Measurements from ENCODE around the gene DCTN4.

Gene DCTN4

DNA sequence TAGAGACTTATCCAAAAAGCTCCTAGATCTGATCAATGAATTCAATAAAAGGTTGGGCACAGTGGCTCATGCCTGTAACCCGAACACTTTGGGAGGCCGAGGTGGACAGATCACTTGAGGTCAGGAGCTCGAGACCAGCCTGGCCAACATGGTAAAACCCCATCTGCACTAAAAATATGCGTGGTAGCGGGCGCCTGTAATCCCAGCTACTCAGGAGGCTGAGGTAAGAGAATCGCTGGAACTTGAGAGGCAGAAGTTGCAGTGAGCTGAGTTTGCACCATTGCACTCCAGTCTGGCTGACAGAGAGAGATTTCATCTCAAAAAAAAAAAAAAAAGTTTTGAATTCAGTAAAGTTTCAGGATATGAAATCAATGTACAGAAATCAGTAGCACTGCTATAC, 20.0 kb downstream of the DCTN4 start:
- DNase-seq (ENCODE audit: low read depth), result no peak

DNA sequence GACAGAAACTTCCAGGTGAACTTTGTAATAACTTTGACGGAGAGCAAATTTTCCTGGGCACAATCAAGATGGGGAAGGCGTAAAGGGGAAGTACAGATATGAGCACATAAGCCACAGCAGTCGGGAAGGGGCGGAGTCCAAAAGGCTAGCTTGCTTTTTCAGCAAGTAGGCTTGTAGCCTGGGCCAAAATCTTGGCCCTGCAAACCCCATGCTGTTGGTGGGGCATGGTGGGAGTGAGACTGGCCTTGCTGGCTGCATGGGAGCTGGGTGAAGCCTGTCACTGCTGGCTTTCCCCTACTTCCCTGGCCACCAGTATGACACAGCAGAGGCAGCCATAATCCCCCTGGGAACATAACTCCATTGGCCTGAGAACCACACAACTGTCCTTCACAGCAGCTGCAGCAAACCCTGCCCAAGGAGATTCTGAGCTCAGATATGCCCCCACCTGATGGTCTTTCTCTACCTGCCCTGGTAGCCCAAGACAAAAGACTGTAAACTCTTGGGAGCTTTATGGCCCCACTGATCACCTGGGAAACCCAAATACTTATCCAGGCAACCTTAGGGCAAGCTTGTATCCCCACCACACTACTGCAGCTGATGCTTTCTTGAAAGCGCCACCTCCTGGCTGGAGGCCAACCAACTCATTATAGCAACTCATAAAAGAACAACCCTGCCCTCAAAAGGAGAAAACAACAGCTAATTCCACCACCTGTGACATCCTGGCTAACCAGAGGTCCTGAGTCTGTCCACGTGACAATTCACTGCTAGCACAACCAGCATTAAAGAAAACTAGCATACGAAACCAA, 24.0 kb downstream of the DCTN4 start:
- no peak for DNase-seq (ENCODE audit: low read depth)

DNA sequence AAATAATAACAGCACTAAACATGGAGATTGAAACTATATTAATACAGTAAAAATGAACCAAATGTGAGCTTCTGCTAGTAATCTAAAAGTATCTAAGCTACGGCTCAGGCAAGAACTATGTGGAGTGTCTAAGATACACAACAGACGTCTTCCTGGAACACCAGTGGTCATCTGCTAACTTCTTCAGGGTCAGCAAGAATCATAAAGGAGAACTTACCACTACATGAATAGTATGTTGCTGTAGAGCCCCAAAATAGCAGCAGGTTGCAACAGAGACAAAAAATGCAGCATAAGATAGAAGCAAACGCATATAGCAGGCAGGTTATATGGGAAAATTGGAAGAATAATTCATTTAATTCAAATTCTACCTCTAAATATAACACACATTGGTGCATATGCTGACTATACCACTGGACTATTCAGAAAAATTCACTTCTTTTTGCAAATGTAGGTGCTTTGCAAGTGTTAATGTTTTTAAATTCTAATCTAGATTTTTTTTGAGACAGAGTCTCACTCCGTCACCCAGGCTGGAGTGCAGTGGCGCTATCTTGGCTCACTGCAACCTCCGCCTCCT, 27.1 kb downstream of the DCTN4 start:
- no peak for DNase-seq (ENCODE audit: low read depth)

DNA sequence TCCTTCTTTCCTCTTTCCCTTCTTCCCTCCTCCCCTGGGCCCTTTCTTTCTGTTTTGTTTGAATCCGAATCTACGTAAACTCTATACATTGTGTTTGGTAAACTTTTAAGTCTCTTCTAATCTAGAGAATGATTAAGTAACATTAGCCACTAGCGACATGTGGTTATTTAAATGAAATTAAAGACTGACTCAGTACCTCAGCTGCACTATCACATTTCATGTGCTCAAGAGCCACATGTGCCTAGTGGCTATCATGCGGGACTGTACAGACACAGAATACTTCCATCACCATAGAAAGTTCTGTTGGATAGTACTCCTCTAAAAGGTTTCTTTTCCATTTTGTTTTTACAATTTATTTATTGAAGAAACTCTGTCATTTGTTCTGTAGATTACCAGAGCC, 29.0 kb downstream of the DCTN4 start:
- no peak for DNase-seq (ENCODE audit: low read depth)

DNA sequence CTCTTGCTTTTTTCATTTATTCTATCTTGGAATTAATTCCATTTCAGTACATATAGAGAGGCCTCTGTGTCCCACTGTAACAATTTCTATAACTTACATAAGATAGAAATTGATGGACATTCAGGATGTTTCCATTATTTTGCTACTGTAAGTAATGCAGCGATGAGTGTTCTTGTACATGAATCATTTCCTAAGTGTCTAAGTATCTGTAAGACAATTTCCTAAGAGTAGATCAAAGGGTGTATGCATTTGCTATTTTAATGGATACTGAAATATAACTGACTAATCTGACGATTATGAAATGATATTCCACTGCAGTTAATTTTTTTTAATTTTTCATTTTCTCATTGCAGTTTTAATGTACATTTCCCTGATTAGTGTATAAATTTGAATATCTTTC, 35.0 kb downstream of the DCTN4 start:
- DNase-seq (ENCODE audit: low read depth), result no peak

DNA sequence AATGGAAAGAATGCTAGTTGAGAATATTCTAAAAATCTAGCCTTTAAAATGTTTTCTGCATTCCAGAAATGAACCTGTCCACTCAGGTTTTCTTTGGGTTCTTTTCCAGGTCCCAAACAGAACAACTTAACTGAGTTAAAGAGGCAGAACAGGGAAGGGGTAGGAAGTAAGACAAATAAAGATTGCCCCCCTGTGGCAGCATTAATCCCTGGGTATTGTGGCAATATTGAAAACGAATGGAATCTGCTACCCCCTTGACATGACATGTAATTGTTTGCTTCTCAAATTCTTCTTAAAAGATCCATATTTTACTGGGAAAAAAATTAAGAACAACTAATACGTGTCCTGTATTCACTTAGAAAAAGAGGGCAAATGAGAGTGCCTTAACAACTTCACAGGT, 48.7 kb downstream of the DCTN4 start:
- DNase-seq (ENCODE audit: low read depth), result no peak

DNA sequence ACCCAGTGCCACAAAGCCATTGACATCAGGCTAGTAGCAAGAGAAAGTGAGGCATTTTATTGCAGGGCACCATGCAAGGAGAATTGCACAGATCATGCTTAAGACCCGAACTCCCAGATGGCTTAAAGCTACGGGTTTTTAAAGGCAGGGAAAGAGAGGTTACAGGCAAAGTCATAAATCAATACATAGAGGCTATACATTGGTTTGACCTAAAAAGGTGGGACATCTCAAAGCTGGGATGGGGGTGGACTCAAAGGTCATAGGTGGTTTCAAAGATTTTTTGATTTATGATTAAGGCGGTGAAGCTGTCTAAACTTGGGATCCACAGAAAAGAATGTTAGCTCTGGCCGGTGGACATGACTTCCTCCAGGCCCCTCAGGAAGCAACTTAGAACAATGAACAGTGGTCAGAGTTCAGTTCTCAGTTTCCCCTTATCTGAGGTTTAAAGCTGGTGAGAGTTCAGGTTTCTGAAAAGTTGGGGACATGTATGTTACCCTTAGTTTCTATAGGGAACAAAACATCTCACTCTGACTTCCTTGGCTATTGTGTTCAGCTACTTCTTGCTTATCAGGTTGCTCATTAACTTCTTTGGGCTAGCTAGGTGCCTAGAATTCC, 51.9 kb downstream of the DCTN4 start:
- no peak for DNase-seq (ENCODE audit: low read depth)

DNA sequence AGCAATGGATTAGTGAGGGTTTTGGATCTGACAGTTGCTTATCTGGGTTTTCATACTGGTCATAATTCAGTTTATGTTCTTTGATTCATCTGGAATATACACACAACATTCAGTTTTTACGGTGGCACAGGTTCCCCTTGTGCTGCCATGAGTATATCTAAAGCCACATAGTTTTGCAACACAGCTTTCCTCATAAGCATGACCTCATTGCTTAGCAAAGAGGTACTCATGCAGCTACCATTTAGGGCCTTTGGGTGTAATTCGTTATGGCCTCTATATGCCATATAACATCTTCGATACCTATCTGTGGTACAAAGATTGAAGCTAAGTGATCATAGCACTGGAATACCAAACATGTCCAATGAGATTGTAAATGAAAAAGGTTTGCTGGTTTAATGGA, 55.1 kb downstream of the DCTN4 start:
- no peak for DNase-seq (ENCODE audit: low read depth)

DNA sequence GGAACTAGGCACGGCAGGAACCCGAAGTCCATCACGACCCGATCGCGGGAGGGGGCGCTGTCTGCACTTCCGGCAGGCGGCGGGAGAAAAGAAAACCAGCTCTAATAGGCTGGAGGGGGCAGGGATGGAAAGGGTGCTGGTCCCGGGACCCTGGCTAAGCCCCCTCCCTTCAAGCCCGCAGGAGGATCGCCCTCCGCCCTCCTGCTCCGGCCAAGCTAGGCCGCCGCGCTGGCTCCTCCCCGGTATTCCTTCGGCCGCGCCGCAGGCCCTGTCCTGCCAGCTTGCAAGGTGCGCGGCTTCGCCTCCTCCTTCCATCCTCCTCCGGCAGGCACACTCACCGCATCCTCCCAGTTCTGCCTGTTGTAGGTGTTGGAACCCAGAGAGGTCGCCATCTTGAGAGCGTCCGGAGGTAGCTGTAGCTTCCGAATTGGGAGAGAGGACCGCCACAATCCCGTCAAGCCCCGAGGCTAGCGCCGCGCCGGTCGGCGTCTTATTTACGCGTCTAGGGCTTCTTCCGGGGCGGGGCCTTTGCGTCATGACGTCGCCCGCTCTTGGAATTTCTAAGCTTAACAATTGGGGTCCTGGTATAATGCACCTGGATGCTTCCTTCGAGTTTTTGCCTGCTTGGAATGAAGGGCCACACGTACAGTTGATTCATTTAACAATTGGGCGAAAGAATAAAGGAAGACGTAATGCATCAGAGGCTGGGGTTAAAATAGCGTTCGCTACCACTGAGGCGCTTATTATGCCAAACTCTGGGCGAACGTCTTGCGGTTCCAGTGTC, 58.0 kb downstream of the DCTN4 start, which contains the start of gene RBM22:
RBM22 (minus strand) TSS at position 469 of the 784 bp plus-strand sequence; CDS start at position 392, 77 bp downstream.
- DNase-seq (ENCODE audit: low read depth), result peak; percentile 82

DNA sequence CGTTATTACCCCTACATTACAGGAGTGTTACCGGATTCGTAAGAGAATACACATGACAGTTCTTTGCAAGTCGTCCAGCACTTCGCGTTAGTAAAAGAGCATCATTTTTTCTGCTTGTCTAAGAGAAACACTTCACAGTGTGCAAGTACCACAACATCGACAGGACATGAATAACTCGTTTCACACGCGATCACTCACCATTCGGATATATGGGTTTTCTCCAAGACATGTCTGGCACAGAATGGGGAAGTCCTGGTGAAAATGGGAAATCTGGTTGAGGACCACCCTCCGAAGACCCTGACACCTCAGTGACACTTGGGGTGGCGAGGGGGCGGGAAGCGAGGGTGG, 58.6 kb downstream of the DCTN4 start:
- DNase-seq (ENCODE audit: low read depth), result no peak

DNA sequence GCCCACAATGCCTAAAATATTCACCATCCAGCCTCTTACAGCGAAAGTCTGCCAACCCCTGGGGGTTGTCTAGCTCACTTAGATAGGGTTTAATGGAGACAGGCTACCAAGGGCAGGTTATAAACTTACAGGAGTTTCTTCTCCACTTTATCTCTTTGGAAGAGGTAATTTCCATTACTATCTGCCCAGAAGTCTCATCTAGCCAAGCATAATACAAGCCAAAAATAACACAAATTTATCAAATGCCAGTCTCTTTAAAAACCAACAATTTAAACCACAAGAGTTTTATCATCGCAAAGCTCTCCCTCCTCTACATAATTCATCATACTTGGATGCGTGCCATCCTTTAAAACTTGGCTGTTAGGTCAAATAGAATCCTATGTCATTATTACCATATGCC, 64.2 kb downstream of the DCTN4 start:
- no peak for DNase-seq (ENCODE audit: low read depth)

DNA sequence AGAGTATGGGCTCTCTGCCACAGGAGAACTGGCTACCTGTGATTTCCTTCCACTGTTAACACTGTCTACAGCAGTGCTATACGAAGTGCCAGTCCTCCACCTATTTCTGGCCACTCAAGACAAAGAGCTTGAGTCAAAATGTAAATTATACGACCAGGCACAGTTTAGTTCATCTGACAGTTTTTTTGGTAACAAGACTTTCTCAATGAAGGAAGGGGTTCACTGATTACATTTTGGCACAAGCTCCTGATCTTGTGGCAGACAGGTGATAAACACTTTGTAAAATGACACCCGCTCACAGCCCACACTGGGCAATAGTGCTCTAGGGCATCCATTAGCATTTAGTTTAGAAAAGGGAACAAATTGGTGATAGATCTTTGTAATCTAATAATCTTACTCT, 66.5 kb downstream of the DCTN4 start:
- DNase-seq (ENCODE audit: low read depth), result no peak

DNA sequence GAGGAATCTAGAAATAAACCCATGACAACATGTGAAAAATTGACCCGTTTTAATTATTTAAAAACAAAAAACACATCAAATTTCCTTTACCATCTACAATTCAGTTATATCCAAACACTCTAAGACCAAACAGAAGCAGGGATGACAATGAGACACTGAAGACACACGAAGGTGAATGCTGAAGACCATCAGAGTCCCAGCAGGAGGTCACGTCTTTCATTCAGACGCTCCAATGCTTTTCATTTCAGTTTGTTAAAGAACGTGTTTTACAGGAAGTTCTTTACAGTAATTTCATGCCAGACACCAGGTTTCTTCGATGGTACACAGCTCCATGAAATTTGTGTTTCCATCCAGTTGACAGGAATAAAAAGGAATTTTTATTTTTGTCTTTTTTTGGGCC, 68.1 kb downstream of the DCTN4 start:
- no peak for DNase-seq (ENCODE audit: low read depth)

DNA sequence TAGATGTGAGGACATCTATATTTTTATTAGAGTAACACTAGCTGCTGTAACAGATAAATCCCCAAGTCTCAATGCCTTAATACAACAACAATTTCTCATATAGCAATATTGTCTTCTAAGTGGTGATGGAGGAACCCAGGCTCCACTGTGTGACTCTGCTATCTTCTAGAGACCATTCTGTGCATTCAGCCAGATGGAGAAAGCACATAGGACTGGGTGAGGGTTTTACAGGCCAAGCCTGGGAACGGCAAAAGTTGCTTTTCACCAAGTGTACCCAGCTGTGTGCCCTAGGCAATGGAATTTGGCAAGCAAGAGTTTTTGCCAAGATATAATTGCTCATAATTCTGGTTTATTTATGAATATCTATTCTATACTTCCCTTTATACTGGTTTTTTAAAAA, 69.7 kb downstream of the DCTN4 start:
- DNase-seq (ENCODE audit: low read depth), result no peak

DNA sequence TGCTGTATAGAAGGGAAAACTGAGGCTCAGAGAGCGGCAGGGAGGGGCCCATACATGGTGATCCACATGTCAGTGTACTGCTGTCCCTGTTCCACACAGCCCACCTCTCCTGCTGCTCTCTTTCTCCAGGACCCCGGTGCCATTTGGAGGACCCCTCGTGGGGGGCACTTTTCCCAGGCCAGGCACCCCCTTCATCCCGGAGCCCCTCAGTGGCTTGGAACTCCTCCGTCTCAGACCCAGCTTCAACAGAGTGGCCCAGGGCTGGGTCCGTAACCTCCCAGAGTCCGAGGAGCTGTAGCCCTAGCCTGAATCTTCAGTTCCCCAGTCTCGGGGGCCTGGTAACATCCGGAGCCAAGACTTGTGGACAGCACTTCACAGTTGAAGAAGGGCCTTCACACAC, 82.2 kb downstream of the DCTN4 start:
- DNase-seq (ENCODE audit: low read depth), result no peak

DNA sequence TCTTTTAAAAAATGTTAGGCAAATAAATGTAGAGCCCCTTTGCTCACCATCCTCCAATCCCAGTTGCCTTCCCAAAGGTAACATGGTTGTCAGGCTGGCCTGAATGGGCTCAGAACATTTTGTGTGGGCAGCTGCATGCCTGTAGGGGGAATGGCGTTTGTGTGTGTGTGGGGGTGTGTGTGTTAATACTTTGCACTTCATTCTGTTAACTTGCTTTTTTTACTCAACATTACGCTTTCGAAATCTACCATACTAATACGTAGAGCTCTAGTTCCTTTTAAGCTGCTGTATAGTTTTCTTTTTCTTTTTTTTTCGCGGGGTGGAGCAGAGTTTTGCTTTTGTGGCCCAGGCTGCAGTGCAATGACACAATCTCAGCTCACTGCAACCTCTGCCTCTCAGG, 83.7 kb downstream of the DCTN4 start:
- no peak for DNase-seq (ENCODE audit: low read depth)

DNA sequence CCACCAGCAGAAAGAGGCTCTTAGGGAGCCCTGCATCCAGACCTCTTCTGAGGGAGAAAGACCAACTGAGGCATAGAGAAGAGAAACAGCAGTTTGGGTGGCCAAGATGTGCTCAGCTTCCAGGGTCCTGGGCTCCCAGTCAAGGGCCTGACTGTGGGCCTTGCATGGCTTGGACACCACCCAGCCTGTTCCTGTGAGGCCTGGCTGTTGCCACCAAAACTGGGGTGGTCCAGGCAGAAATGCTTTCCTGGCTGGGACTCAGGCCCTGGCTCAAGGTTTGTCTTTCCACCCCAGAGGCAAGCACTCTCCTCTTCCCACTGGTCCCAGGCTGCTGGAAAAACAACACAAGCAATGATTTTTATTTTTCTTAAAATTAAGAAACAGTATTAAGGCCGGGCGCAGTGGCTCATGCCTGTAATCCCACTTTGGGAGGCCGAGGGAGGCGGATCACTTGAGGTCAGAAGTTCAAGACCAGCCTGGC, 84.4 kb downstream of the DCTN4 start:
- DNase-seq (ENCODE audit: low read depth), result no peak

DNA sequence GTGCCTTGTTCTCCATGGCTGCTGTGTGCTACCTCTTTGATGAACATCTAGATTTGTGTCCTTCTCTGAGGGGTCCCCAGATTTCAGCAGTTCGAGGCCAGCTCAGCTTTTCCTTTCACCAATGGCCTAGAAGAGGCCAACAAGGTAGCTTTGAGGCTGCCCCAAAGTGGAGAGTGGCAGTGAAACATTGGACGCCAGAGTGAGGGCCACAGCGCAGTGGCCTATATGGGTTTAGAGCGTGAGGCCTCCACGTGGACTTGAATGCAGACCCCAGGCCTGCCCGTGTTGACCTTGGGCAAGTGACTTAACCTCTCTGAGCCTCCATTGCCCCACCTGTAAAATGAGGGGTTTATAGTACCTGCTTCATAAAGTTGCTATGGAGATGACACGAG, 85.9 kb downstream of the DCTN4 start:
- DNase-seq (ENCODE audit: low read depth), result no peak

DNA sequence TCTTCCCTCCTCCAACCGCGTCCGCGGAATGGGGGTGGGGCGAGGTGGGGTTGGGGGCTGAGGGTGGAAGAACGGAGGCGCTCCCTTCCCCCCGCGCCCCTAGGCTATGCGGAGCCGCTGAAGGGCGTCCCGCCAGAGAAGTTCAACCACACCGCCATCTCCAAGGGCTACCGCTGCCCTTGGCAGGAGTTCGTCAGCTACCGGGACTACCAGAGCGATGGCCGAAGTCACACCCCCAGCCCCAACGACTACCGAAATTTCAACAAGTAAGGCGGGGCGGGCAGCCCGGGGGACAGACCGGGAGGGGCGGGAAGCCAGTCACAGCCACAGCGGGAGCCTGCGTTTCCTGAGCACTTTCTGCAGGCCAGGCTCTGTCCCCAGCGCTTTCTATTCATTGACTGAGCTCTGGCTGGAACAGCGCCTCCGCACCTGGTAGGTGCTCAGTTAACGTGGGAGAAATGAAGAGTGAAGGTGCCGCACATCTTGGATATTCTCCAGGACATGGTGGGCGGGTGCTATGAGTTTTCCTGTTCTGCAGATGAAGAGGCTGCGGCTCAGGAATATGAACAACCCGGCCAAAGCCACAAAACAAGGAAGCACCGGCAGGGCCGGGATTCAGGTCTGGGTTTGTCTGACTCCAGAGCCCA, 86.5 kb downstream of the DCTN4 start:
- no peak for DNase-seq (ENCODE audit: low read depth)

DNA sequence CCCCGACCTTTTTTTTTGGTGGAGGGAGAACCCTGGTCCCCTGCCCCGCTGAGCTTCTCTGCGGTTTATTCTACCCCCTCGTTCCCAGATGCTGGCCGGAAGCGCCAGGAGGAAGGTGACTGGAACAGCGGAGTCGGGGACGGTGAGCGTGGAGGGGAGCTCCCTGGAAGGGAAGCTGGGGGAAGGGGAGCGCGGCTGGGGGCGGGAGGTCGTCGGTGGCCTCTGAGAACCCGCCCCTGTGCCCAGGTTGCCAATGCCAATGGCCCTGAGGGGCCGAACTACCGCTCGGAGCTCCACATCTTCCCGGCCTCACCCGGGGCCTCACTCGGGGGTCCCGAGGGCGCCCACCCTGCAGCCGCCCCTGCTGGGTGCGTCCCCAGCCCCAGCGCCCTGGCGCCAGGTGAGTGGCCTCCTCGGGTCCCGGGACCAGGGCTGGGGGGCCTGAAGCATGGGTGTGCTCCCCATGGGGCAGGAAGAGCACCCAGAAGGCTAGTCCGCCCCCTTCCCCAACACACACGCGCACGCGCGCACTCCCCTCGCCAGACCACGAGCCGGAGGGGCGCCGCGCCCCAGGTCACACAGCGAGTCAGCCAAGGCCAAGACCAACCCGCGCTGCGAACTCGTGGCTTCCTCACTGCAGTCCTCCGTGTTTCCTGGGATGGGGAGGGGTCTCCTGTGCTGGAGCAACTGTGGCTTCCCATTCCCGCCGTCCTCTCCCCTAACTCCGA, 87.1 kb downstream of the DCTN4 start:
- no peak for DNase-seq (ENCODE audit: low read depth)

DNA sequence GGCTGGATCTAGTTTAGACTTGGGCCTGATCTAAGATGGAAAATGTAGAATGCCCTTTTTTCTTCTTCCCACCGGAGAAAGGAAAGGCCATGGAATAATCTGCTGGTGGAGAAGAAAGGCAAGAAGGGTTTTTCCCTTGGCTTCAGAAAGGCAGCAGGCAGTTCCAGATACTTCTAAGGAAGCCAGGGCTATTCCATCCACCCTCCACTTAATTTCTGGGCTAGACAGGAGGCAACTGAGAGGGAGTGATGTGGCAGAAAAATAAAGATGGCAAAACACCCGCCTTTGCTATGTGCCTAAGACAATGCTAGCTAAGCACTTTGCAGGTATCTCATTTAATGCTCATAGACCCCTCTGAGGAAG, 87.9 kb downstream of the DCTN4 start:
- no peak for DNase-seq (ENCODE audit: low read depth)

Data from stimulated activated CD8-positive, alpha-beta memory T cell treated with anti-CD3 and anti-CD28 coated beads, Interleukin-7, amount 100 ng/mL, for 24 hours (primary cell).